H1 (cell line): Measurements from ENCODE around the gene ERI3. TPM values are rescaled to one million over a fixed set of nuclear protein-coding genes. Genes with fewer than 3 reads are reported as not detected.

ENCODE experiments used
- EP300 ChIP-seq, 2 experiments: IDR thresholded peaks; 1 replicate in 1 of 2; 2 replicates in 1 of 2; pipeline ENCODE4 v1.6.1; 2011 to 2012; ENCODE audit warnings: low read depth in 2 of 2, low read length in 2 of 2, mild to moderate bottlenecking in 2 of 2, borderline replicate concordance in 1 of 2, inconsistent platforms in 1 of 2, moderate library complexity in 1 of 2
- RNF2 ChIP-seq: fragments of 200-900, 300-1000 bp; sonication (generic); IDR thresholded peaks from 2 replicates; pipeline ENCODE4 v1.7.1; 2016; ENCODE audit warnings: borderline replicate concordance, low read depth, mild to moderate bottlenecking, antibody characterized with exemption, low read length; ENCODE audit not compliant: poor library complexity, severe bottlenecking; ENCODE audit errors: missing control alignments
- polyA plus RNA-seq, 7 experiments: library from polyadenylated mRNA; depleted of rRNA in 3 of 7; stranded (reverse) in 5 of 7; unstranded in 2 of 7; fragments of >200 nt in 5 of 7; fragments of 200-250 nt in 2 of 7; gene quantifications; 1 replicate in 5 of 7; 2 replicates in 1 of 7; 4 replicates in 1 of 7; pipeline versions ENCODE4 v1.2.1 to v1.2.3, GENCODE V29; 2011 to 2013; ENCODE audit warnings: missing spikeins in 2 of 7, mixed read lengths in 2 of 7
- total RNA-seq: library from RNA; stranded (reverse); fragmentation: NEBNext Ultra II Directional; extraction: Animal tissue kit (Norgen Biotek cat#: 25700); gene quantifications from 2 replicates; pipeline ENCODE4 v1.2.1, GENCODE V29; 2021
- TF ChIP-seq, protein P1 (sequence below): IDR thresholded peaks from 2 replicates; pipeline ENCODE4 v1.6.1; 2011; ENCODE audit warnings: low read length, improper control_type of control experiment

ERI3 gene
- total and polyA plus RNA-seq, 2 of the 8 experiments (the other 6 are each of a cell fraction or from before 2014, with no cell fraction given), result 81.1 to 199 TPM

DNA sequence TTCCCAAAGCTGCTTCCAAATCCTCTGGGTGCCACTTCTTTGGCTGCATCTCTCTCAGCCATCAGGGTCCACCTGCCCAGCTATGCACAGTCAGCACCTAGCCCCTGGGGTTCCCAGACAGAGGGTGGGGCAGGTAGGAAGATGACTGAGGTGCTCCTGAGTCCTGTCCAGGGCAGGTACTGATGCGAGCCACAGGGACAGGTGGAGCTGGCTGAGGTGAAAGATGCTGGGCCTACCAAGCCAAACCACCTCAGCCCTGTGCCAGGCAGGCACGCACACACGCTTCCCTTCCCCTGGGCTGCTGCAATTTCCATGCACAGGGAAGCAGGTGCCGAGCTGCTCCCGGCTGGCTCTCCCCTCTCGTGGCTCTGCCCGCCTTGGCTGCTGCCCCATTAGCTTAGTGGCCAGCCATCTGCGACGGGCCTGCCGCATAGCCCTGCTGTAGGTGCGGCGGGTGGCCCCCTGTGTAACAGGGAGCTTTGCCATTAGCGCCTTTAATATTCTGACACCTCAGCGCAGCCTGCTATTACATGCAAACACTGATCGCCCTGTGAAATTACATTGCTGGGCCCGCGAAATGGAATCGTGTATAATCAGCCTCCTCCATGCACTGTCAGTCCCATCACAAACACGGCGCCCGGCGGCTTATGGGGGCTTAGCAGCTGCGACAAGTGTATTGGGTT, 102.9 kb downstream of the ERI3 start (continued):
- TF ChIP-seq RNF2, result no peak
- TF ChIP-seq, protein P1, sequence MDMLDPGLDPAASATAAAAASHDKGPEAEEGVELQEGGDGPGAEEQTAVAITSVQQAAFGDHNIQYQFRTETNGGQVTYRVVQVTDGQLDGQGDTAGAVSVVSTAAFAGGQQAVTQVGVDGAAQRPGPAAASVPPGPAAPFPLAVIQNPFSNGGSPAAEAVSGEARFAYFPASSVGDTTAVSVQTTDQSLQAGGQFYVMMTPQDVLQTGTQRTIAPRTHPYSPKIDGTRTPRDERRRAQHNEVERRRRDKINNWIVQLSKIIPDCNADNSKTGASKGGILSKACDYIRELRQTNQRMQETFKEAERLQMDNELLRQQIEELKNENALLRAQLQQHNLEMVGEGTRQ, result no peak
- no peak for TF ChIP-seq EP300 (IDR thresholded peaks at IDR 0.05; ENCODE audit: borderline replicate concordance in 1 of 2, low read depth in 2 of 2, low read length in 2 of 2)
